ENCODE results near the gene NLGN4Y. TPM values are rescaled to one million over a fixed set of nuclear protein-coding genes. Genes with fewer than 3 reads are reported as not detected.

Gene NLGN4Y
- total RNA-seq, 1 experiment from 2014 or later: 48.4 TPM

DNA sequence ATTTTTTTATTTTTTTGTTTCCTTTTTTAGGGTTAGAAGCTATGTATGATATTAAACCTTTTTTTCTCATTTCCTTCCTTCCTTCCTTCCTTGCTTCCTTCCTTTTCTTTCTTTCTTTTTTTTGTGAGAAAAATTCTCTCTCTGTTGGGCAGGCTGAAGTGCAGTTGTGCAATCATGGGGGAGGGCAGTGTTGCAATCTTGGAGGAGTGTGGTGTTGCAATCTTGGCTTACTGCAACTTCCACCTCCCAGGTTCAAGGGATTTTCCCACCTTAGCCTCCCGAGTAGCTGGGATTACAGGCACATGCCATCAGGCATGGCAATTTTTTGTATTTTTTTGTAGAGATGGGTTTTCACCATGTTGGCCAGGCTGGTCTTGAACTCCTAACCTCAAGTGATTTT lies 326.4 kb downstream of the NLGN4Y start:
- H3K36me3 Mint-ChIP-seq: no peaks in the 10 kb centered on the region
- no peaks in the 10 kb centered on the region for H3K9me3 Mint-ChIP-seq
- DNase-seq (ENCODE audit: low spot score): no peak
- ChIA-PET POLR2A (no interaction called here), CTCF (no interaction called here)
- peaks cover 7% of the 10 kb centered on the region; the same call in 1 of the 2 replicates for H3K4me1 Mint-ChIP-seq
- no peaks in the 10 kb centered on the region for H3K27me3 Mint-ChIP-seq (ENCODE audit: low read depth)
- H3K27ac Mint-ChIP-seq: no peak overlapping the region
- TF ChIP-seq, protein P1, sequence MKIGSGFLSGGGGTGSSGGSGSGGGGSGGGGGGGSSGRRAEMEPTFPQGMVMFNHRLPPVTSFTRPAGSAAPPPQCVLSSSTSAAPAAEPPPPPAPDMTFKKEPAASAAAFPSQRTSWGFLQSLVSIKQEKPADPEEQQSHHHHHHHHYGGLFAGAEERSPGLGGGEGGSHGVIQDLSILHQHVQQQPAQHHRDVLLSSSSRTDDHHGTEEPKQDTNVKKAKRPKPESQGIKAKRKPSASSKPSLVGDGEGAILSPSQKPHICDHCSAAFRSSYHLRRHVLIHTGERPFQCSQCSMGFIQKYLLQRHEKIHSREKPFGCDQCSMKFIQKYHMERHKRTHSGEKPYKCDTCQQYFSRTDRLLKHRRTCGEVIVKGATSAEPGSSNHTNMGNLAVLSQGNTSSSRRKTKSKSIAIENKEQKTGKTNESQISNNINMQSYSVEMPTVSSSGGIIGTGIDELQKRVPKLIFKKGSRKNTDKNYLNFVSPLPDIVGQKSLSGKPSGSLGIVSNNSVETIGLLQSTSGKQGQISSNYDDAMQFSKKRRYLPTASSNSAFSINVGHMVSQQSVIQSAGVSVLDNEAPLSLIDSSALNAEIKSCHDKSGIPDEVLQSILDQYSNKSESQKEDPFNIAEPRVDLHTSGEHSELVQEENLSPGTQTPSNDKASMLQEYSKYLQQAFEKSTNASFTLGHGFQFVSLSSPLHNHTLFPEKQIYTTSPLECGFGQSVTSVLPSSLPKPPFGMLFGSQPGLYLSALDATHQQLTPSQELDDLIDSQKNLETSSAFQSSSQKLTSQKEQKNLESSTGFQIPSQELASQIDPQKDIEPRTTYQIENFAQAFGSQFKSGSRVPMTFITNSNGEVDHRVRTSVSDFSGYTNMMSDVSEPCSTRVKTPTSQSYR (CRISPR knock-in tag; IDR thresholded peaks at IDR 0.05): no peak
- no peak for TF ChIP-seq GABPB1 (CRISPR knock-in tag; IDR thresholded peaks at IDR 0.05)
- TF ChIP-seq ZNF121 (CRISPR knock-in tag; IDR thresholded peaks at IDR 0.05): no peak
- TF ChIP-seq, protein P2, sequence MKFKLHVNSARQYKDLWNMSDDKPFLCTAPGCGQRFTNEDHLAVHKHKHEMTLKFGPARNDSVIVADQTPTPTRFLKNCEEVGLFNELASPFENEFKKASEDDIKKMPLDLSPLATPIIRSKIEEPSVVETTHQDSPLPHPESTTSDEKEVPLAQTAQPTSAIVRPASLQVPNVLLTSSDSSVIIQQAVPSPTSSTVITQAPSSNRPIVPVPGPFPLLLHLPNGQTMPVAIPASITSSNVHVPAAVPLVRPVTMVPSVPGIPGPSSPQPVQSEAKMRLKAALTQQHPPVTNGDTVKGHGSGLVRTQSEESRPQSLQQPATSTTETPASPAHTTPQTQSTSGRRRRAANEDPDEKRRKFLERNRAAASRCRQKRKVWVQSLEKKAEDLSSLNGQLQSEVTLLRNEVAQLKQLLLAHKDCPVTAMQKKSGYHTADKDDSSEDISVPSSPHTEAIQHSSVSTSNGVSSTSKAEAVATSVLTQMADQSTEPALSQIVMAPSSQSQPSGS (CRISPR knock-in tag; IDR thresholded peaks at IDR 0.05; ENCODE audit: borderline replicate concordance, low read depth): no peak
- no peak for TF ChIP-seq ESRRA (CRISPR knock-in tag; IDR thresholded peaks at IDR 0.05; ENCODE audit: borderline replicate concordance)
- TF ChIP-seq CBFB (CRISPR knock-in tag; IDR thresholded peaks at IDR 0.05; ENCODE audit: low read depth): no peak
- TF ChIP-seq, protein P3, sequence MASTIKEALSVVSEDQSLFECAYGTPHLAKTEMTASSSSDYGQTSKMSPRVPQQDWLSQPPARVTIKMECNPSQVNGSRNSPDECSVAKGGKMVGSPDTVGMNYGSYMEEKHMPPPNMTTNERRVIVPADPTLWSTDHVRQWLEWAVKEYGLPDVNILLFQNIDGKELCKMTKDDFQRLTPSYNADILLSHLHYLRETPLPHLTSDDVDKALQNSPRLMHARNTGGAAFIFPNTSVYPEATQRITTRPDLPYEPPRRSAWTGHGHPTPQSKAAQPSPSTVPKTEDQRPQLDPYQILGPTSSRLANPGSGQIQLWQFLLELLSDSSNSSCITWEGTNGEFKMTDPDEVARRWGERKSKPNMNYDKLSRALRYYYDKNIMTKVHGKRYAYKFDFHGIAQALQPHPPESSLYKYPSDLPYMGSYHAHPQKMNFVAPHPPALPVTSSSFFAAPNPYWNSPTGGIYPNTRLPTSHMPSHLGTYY (CRISPR knock-in tag; IDR thresholded peaks at IDR 0.05): no peak
- TF ChIP-seq SMAD3 (CRISPR knock-in tag; IDR thresholded peaks at IDR 0.05; ENCODE audit: borderline replicate concordance): no peak
- TF ChIP-seq, protein P4, sequence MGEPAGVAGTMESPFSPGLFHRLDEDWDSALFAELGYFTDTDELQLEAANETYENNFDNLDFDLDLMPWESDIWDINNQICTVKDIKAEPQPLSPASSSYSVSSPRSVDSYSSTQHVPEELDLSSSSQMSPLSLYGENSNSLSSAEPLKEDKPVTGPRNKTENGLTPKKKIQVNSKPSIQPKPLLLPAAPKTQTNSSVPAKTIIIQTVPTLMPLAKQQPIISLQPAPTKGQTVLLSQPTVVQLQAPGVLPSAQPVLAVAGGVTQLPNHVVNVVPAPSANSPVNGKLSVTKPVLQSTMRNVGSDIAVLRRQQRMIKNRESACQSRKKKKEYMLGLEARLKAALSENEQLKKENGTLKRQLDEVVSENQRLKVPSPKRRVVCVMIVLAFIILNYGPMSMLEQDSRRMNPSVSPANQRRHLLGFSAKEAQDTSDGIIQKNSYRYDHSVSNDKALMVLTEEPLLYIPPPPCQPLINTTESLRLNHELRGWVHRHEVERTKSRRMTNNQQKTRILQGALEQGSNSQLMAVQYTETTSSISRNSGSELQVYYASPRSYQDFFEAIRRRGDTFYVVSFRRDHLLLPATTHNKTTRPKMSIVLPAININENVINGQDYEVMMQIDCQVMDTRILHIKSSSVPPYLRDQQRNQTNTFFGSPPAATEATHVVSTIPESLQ (CRISPR knock-in tag; IDR thresholded peaks at IDR 0.05): no peak
- no peak for TF ChIP-seq NFE2L1 (CRISPR knock-in tag; IDR thresholded peaks at IDR 0.05)
- TF ChIP-seq ZBTB21 (CRISPR knock-in tag; IDR thresholded peaks at IDR 0.05; ENCODE audit: borderline replicate concordance): no peak
- TF ChIP-seq, protein P5, sequence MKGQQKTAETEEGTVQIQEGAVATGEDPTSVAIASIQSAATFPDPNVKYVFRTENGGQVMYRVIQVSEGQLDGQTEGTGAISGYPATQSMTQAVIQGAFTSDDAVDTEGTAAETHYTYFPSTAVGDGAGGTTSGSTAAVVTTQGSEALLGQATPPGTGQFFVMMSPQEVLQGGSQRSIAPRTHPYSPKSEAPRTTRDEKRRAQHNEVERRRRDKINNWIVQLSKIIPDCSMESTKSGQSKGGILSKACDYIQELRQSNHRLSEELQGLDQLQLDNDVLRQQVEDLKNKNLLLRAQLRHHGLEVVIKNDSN (CRISPR knock-in tag; IDR thresholded peaks at IDR 0.05): no peak
- TF ChIP-seq, protein P6, sequence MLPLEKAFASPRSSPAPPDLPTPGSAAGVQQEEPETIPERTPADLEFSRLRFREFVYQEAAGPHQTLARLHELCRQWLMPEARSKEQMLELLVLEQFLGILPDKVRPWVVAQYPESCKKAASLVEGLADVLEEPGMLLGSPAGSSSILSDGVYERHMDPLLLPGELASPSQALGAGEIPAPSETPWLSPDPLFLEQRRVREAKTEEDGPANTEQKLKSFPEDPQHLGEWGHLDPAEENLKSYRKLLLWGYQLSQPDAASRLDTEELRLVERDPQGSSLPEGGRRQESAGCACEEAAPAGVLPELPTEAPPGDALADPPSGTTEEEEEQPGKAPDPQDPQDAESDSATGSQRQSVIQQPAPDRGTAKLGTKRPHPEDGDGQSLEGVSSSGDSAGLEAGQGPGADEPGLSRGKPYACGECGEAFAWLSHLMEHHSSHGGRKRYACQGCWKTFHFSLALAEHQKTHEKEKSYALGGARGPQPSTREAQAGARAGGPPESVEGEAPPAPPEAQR (CRISPR knock-in tag; IDR thresholded peaks at IDR 0.05): no peak
- TF ChIP-seq, protein P7, sequence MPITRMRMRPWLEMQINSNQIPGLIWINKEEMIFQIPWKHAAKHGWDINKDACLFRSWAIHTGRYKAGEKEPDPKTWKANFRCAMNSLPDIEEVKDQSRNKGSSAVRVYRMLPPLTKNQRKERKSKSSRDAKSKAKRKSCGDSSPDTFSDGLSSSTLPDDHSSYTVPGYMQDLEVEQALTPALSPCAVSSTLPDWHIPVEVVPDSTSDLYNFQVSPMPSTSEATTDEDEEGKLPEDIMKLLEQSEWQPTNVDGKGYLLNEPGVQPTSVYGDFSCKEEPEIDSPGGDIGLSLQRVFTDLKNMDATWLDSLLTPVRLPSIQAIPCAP (CRISPR knock-in tag; IDR thresholded peaks at IDR 0.05): no peak
- TF ChIP-seq, protein P8, sequence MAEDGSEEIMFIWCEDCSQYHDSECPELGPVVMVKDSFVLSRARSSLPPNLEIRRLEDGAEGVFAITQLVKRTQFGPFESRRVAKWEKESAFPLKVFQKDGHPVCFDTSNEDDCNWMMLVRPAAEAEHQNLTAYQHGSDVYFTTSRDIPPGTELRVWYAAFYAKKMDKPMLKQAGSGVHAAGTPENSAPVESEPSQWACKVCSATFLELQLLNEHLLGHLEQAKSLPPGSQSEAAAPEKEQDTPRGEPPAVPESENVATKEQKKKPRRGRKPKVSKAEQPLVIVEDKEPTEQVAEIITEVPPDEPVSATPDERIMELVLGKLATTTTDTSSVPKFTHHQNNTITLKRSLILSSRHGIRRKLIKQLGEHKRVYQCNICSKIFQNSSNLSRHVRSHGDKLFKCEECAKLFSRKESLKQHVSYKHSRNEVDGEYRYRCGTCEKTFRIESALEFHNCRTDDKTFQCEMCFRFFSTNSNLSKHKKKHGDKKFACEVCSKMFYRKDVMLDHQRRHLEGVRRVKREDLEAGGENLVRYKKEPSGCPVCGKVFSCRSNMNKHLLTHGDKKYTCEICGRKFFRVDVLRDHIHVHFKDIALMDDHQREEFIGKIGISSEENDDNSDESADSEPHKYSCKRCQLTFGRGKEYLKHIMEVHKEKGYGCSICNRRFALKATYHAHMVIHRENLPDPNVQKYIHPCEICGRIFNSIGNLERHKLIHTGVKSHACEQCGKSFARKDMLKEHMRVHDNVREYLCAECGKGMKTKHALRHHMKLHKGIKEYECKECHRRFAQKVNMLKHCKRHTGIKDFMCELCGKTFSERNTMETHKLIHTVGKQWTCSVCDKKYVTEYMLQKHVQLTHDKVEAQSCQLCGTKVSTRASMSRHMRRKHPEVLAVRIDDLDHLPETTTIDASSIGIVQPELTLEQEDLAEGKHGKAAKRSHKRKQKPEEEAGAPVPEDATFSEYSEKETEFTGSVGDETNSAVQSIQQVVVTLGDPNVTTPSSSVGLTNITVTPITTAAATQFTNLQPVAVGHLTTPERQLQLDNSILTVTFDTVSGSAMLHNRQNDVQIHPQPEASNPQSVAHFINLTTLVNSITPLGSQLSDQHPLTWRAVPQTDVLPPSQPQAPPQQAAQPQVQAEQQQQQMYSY (CRISPR knock-in tag; IDR thresholded peaks at IDR 0.05): no peak
- no peak for TF ChIP-seq ZNF232 (CRISPR knock-in tag; IDR thresholded peaks at IDR 0.05)
- TF ChIP-seq SMAD4 (CRISPR knock-in tag; IDR thresholded peaks at IDR 0.05): no peak
- TF ChIP-seq, protein P9, sequence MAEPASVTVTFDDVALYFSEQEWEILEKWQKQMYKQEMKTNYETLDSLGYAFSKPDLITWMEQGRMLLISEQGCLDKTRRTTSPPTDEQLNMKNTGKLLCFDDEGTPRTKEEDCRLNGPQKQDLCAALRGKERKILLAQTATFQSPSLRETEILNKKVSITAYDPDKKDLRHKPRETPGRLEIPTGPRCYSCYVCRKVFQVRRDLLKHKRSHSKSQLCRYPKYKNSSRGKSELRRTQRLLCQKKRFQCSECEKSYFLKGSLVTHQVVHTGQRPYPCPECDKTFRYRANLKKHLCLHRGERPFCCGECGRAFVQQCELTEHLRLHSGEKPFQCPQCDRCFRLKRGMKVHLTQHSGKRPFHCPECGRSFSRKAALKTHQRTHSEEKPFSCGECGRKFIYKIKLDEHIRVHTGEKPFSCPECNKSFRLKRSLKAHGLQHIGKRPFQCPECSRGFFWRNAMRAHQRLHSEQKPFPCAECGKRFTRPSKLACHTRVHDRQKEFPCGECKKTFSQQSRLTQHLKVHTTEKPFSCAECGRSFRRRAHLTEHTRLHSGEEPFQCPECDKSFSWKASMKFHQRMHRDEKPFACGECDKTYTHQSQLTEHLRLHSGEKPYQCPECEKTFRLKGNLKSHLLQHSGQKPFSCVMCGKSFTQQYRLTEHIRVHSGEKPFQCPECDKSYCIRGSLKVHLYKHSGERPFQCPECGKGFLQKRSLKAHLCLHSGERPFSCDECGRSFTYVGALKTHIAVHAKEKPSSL (CRISPR knock-in tag; conservative IDR thresholded peaks at IDR 0.05): no peak
- H3K4me3 Mint-ChIP-seq: no peak overlapping the region
- ATAC-seq: no peak
